ENCODE measurements around the gene AMOTL1.

- TF ChIP-seq CTCF (IDR thresholded peaks at IDR 0.05; ENCODE audit: poor library complexity, severe bottlenecking) = no peak
- TF ChIP-seq POLR2AphosphoS5 (IDR thresholded peaks at IDR 0.05) = no peak
- no peak for TF ChIP-seq REST (IDR thresholded peaks at IDR 0.05; ENCODE audit: borderline replicate concordance)
Measured at GRCh38 chr11:94823102-94823732, 55.1 kb downstream of the AMOTL1 start.
